Measurements from ENCODE around the gene LPP. TPM values are rescaled to one million over a fixed set of nuclear protein-coding genes. Genes with fewer than 3 reads are reported as not detected.
A peak's percentile ranks its signal among the peaks of the same experiment; 100 is the strongest.

The LPP gene
- total RNA-seq, 1 experiment from 2014 or later: 264 TPM

GRCh38 chr3:188160751-188161150 is 6.8 kb downstream of the LPP start:
- CTCF ChIA-PET: interaction anchor here (1.3 kb wide), 1 partner anchor 108 kb away, joined by 3 read pairs; no protein-coding TSS in a partner anchor
- H3K27ac Mint-ChIP-seq (ENCODE audit: unreplicated experiment): peak overlapping the region; percentile 57
- H3K4me1 Mint-ChIP-seq (ENCODE audit: low read depth, unreplicated experiment): peaks cover 86% of the 10 kb centered on the region
- H3K27me3 Mint-ChIP-seq (ENCODE audit: unreplicated experiment): no peaks in the 10 kb centered on the region
- intact Hi-C loops (cut with micrococcal nuclease; ENCODE audit: unreplicated experiment): loop anchor here (5.0 kb wide), 1 partner anchor 272 kb away; no protein-coding TSS in a partner anchor
- H3K9me3 Mint-ChIP-seq (ENCODE audit: low read depth, unreplicated experiment): peaks cover 2% of the 10 kb centered on the region
- BruUV-seq (replicated peaks): no TSS peak
- no peak overlapping the region for H3K4me3 Mint-ChIP-seq (ENCODE audit: low read depth, unreplicated experiment)
- H3K36me3 Mint-ChIP-seq (ENCODE audit: insufficient read depth, unreplicated experiment): peaks cover 32% of the 10 kb centered on the region
- TF ChIP-seq CTCF (IDR thresholded peaks at IDR 0.05; ENCODE audit: unreplicated experiment): no peak
- DNase-seq: no peak

GRCh38 chr3:188164248-188164687 is 10.3 kb downstream of the LPP start:
- no TSS peak for BruUV-seq (replicated peaks)
- CTCF ChIA-PET: interaction anchor here (0.6 to 4.2 kb wide), 14 partner anchors 11 to 1611 kb away, joined by 3 to 36 read pairs (median 4); partner anchors contain the start of genes BCL6 and LPP
- no peak for TF ChIP-seq CTCF (IDR thresholded peaks at IDR 0.05; ENCODE audit: unreplicated experiment)
- Mint-ChIP-seq H3K27me3 (ENCODE audit: unreplicated experiment) (no peaks in the 10 kb centered on the region), H3K9me3 (ENCODE audit: low read depth, unreplicated experiment) (peaks cover 2% of the 10 kb centered on the region), H3K36me3 (ENCODE audit: insufficient read depth, unreplicated experiment) (peaks cover 25% of the 10 kb centered on the region), H3K27ac (ENCODE audit: unreplicated experiment) (peak overlapping the region; percentile 87), H3K4me3 (ENCODE audit: low read depth, unreplicated experiment) (peak overlapping the region; percentile 54), H3K4me1 (ENCODE audit: low read depth, unreplicated experiment) (peaks cover 76% of the 10 kb centered on the region)
- peak; percentile 90 for DNase-seq
- intact Hi-C loops (cut with micrococcal nuclease; ENCODE audit: unreplicated experiment): loop anchor here (2.0 to 5.0 kb wide), 3 partner anchors 55 to 268 kb away; no protein-coding TSS in a partner anchor

GRCh38 chr3:188165596-188165995 is 11.6 kb downstream of the LPP start:
- peak overlapping the region; percentile 87 for H3K27ac Mint-ChIP-seq (ENCODE audit: unreplicated experiment)
- intact Hi-C loops (cut with micrococcal nuclease; ENCODE audit: unreplicated experiment): loop anchor here (2.0 to 5.0 kb wide), 4 partner anchors 53 to 201 kb away; no protein-coding TSS in a partner anchor
- peaks cover 20% of the 10 kb centered on the region for H3K36me3 Mint-ChIP-seq (ENCODE audit: insufficient read depth, unreplicated experiment)
- CTCF ChIA-PET: interaction anchor here (1.0 to 4.2 kb wide), 9 partner anchors 12 to 425 kb away, joined by 3 to 36 read pairs (median 6); partner anchors contain the start of gene LPP
- H3K4me1 Mint-ChIP-seq (ENCODE audit: low read depth, unreplicated experiment): peaks cover 80% of the 10 kb centered on the region
- DNase-seq: peak; percentile 38
- no peaks in the 10 kb centered on the region for H3K27me3 Mint-ChIP-seq (ENCODE audit: unreplicated experiment)
- peak overlapping the region; percentile 54 for H3K4me3 Mint-ChIP-seq (ENCODE audit: low read depth, unreplicated experiment)
- H3K9me3 Mint-ChIP-seq (ENCODE audit: low read depth, unreplicated experiment): peaks cover 2% of the 10 kb centered on the region
- no peak for TF ChIP-seq CTCF (IDR thresholded peaks at IDR 0.05; ENCODE audit: unreplicated experiment)
- no TSS peak for BruUV-seq (replicated peaks)

GRCh38 chr3:188166441-188166840 is 12.5 kb downstream of the LPP start:
- Mint-ChIP-seq H3K9me3 (ENCODE audit: low read depth, unreplicated experiment) (no peaks in the 10 kb centered on the region), H3K27me3 (ENCODE audit: unreplicated experiment) (no peaks in the 10 kb centered on the region), H3K27ac (ENCODE audit: unreplicated experiment) (peak overlapping the region; percentile 87), H3K4me3 (ENCODE audit: low read depth, unreplicated experiment) (peak overlapping the region; percentile 54), H3K4me1 (ENCODE audit: low read depth, unreplicated experiment) (peaks cover 81% of the 10 kb centered on the region), H3K36me3 (ENCODE audit: insufficient read depth, unreplicated experiment) (peaks cover 20% of the 10 kb centered on the region)
- TF ChIP-seq CTCF (IDR thresholded peaks at IDR 0.05; ENCODE audit: unreplicated experiment): no peak
- intact Hi-C loops (cut with micrococcal nuclease; ENCODE audit: unreplicated experiment): loop anchor here (1.0 to 5.0 kb wide), 3 partner anchors 104 to 189 kb away; no protein-coding TSS in a partner anchor
- DNase-seq: no peak
- no TSS peak for BruUV-seq (replicated peaks)
- CTCF ChIA-PET: interaction anchor here (0.5 to 4.2 kb wide), 15 partner anchors 13 to 691 kb away, joined by 3 to 36 read pairs (median 4); partner anchors contain the start of gene LPP
